OCI-LY3 (cell line): ENCODE data around the gene UTY.

Experiments used
- EZH2phosphoT487 ChIP-seq: fragments of 200-600 bp; shearing (Covaris generic); IDR thresholded peaks from 2 replicates; pipeline ENCODE4 v1.6.1; 2018; ENCODE audit warnings: antibody characterized with exemption, mixed run types, low read depth
- TF ChIP-seq, protein P1 (sequence below): fragments of 200-600, 300-600 bp; sonication (generic); IDR thresholded peaks from 2 replicates; pipeline ENCODE4 v1.5.1; 2014; ENCODE audit warnings: antibody characterized with exemption, low read length, low read depth

DNA sequence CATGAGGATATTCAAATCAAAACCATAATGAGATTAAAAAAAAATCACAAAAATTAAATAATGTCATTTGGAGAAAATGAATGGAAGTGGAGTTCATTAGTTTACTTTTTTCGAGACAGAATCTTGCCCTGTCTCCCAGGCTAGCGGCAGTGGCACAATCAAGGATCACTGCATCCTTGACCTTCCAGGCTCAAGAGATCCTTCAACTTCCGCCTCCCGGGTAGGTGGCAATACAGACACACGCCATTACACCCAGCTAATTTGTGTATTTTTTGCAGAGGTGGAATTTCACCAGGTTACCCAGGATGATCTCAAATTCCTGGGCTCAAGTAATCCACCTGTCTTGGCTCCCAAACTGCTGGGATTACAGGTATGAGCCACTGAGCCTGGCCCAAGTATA lies 236.1 kb downstream of the UTY start:
- TF ChIP-seq, protein P1, sequence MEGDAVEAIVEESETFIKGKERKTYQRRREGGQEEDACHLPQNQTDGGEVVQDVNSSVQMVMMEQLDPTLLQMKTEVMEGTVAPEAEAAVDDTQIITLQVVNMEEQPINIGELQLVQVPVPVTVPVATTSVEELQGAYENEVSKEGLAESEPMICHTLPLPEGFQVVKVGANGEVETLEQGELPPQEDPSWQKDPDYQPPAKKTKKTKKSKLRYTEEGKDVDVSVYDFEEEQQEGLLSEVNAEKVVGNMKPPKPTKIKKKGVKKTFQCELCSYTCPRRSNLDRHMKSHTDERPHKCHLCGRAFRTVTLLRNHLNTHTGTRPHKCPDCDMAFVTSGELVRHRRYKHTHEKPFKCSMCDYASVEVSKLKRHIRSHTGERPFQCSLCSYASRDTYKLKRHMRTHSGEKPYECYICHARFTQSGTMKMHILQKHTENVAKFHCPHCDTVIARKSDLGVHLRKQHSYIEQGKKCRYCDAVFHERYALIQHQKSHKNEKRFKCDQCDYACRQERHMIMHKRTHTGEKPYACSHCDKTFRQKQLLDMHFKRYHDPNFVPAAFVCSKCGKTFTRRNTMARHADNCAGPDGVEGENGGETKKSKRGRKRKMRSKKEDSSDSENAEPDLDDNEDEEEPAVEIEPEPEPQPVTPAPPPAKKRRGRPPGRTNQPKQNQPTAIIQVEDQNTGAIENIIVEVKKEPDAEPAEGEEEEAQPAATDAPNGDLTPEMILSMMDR: no peak
- TF ChIP-seq EZH2phosphoT487: no peak
